AG09319 (cell line): ENCODE data around the gene C1orf174.

ENCODE experiments used
- DNase-seq: peaks from one replicate; pipeline ENCODE4 v3.0.0-alpha.2; 2010; ENCODE audit warnings: low read depth; ENCODE audit errors: extremely low read depth
- CTCF ChIP-seq: IDR thresholded peaks from 2 replicates; pipeline ENCODE4 v1.5.1; 2011; ENCODE audit warnings: low read depth, mild to moderate bottlenecking, inconsistent platforms, low read length, moderate library complexity

Gene C1orf174

GRCh38 chr1:3890389-3891328 is 9.4 kb downstream of the C1orf174 start:
- no peak for TF ChIP-seq CTCF
- DNase-seq = no peak

- DNase-seq = no peak
- no peak for TF ChIP-seq CTCF
These were observed 10.1 kb downstream of the C1orf174 start for GRCh38 chr1:3889936-3890335.

GRCh38 chr1:3888301-3888700 is 11.8 kb downstream of the C1orf174 start:
- no peak for DNase-seq
- TF ChIP-seq CTCF = no peak

GRCh38 chr1:3886691-3887090 is 13.4 kb downstream of the C1orf174 start:
- no peak for DNase-seq
- TF ChIP-seq CTCF = no peak

- TF ChIP-seq CTCF = no peak
- DNase-seq = no peak
These were observed 13.9 kb downstream of the C1orf174 start for GRCh38 chr1:3886106-3886670.

- no peak for TF ChIP-seq CTCF
- no peak for DNase-seq
These were observed 14.5 kb downstream of the C1orf174 start for GRCh38 chr1:3885611-3886010.

GRCh38 chr1:3884966-3885365 is 15.1 kb downstream of the C1orf174 start:
- no peak for TF ChIP-seq CTCF

More at GRCh38 chr1:3884966-3885365, 15.1 kb downstream of the C1orf174 start:
- no peak for DNase-seq
